C4-2B (cell line): Measurements from ENCODE around the gene CIAO1.

Experiments used
- H3K27ac ChIP-seq: fragments of 450-650 bp; 2 replicates; pipeline ENCODE4 v1.5.1; 2017
- ZFX ChIP-seq: fragments of 450-650 bp; IDR thresholded peaks from 2 replicates; pipeline ENCODE4 v1.6.1; 2017
- TF ChIP-seq, protein P1 (sequence below): fragments of 450-650 bp; conservative IDR thresholded peaks from 2 replicates; pipeline ENCODE4 v1.5.1; 2017; ENCODE audit warnings: mild to moderate bottlenecking

Gene CIAO1

GRCh38 chr2:96245609-96246390 lies 20.2 kb upstream of the CIAO1 start:
- TF ChIP-seq ZFX = no peak
- TF ChIP-seq, protein P1, sequence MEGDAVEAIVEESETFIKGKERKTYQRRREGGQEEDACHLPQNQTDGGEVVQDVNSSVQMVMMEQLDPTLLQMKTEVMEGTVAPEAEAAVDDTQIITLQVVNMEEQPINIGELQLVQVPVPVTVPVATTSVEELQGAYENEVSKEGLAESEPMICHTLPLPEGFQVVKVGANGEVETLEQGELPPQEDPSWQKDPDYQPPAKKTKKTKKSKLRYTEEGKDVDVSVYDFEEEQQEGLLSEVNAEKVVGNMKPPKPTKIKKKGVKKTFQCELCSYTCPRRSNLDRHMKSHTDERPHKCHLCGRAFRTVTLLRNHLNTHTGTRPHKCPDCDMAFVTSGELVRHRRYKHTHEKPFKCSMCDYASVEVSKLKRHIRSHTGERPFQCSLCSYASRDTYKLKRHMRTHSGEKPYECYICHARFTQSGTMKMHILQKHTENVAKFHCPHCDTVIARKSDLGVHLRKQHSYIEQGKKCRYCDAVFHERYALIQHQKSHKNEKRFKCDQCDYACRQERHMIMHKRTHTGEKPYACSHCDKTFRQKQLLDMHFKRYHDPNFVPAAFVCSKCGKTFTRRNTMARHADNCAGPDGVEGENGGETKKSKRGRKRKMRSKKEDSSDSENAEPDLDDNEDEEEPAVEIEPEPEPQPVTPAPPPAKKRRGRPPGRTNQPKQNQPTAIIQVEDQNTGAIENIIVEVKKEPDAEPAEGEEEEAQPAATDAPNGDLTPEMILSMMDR = no peak
- no peak overlapping the region for H3K27ac ChIP-seq

DNA sequence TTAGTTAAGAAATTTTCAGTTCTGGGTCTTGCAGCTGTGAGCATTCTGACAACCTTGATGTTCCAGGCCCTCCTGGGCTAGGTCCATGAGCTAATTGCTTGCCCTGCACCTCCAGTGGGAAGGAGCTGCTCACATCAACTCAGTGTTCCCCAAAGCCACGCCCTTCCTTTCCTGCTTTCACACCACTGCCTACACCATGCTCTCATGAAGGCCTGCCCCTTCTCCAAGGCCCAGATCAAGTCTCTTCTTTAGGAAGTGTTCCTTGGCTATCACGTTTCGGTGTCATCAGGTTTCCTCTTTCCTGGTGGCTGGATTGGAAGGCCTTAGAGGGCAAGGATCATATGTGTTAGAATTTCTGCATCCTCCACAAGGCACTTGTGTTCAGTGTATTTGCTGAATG lies 19.0 kb upstream of the CIAO1 start:
- H3K27ac ChIP-seq = no peak overlapping the region
- TF ChIP-seq, protein P1 = no peak
- TF ChIP-seq ZFX = no peak

- no peak overlapping the region for H3K27ac ChIP-seq
- TF ChIP-seq, protein P1 = no peak
- TF ChIP-seq ZFX = no peak
These were observed 18.1 kb upstream of the CIAO1 start for GRCh38 chr2:96247896-96248295.

- TF ChIP-seq, protein P1 = no peak
- TF ChIP-seq ZFX = no peak
- no peak overlapping the region for H3K27ac ChIP-seq
These were observed 17.4 kb upstream of the CIAO1 start for GRCh38 chr2:96248624-96249023.

DNA sequence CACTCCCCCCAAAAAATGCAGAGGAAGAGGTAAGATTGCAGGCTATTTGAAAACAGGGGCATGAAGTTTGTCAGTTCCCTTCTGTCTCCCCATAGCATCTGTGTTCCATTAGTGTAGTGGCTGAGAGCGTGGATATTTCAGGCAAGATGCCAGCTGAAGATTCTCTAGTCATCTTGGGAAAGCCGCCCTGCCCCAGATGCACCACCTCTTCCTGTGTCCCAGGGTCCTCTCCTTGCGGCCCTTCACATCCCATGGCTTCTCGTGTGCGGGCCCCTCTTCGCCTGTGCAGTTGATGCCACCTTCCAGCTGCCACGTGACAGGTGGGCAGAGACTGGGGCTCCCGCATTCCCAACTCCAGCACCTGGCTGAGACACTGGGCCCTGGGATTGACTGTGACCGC lies 16.4 kb upstream of the CIAO1 start:
- H3K27ac ChIP-seq = no peak overlapping the region
- TF ChIP-seq, protein P1 = no peak
- no peak for TF ChIP-seq ZFX

DNA sequence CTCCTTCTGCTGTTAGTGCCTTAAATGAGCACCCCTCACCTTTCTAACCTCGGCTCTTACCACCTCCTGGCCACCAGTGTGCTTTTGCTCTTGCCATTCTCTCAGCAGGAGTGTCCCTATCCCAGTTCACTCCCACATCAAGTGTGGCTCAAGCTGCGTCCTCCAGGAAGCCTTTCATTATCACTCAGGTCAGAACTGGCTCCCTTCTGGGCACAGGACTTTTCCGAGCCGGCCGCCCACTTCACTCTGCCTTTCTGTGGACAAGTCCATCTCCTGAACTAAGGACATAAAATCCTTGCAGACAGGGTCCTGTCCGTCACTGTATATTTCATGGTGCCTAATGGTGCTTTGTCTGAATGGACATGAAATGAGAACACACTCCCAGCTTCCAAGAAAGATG lies 15.8 kb upstream of the CIAO1 start:
- H3K27ac ChIP-seq = no peak overlapping the region
- TF ChIP-seq, protein P1 = no peak
- TF ChIP-seq ZFX = no peak

- no peak overlapping the region for H3K27ac ChIP-seq
- no peak for TF ChIP-seq ZFX
- TF ChIP-seq, protein P1 = no peak
These were observed 14.2 kb upstream of the CIAO1 start for GRCh38 chr2:96251721-96252292.
